Measurements from ENCODE around the gene TMEM165.

The TMEM165 gene

GRCh38 chr4:55380576-55380975, 15.2 kb upstream of the TMEM165 start:
- TF ChIP-seq, protein P1, sequence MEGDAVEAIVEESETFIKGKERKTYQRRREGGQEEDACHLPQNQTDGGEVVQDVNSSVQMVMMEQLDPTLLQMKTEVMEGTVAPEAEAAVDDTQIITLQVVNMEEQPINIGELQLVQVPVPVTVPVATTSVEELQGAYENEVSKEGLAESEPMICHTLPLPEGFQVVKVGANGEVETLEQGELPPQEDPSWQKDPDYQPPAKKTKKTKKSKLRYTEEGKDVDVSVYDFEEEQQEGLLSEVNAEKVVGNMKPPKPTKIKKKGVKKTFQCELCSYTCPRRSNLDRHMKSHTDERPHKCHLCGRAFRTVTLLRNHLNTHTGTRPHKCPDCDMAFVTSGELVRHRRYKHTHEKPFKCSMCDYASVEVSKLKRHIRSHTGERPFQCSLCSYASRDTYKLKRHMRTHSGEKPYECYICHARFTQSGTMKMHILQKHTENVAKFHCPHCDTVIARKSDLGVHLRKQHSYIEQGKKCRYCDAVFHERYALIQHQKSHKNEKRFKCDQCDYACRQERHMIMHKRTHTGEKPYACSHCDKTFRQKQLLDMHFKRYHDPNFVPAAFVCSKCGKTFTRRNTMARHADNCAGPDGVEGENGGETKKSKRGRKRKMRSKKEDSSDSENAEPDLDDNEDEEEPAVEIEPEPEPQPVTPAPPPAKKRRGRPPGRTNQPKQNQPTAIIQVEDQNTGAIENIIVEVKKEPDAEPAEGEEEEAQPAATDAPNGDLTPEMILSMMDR (IDR thresholded peaks at IDR 0.05; ENCODE audit: low read length, missing control alignments): no peak
- DNase-seq (ENCODE audit: low read depth): no peak
- no peak overlapping the region for H3K4me3 ChIP-seq (replicated peaks; ENCODE audit: low read depth, low read length)

DNA sequence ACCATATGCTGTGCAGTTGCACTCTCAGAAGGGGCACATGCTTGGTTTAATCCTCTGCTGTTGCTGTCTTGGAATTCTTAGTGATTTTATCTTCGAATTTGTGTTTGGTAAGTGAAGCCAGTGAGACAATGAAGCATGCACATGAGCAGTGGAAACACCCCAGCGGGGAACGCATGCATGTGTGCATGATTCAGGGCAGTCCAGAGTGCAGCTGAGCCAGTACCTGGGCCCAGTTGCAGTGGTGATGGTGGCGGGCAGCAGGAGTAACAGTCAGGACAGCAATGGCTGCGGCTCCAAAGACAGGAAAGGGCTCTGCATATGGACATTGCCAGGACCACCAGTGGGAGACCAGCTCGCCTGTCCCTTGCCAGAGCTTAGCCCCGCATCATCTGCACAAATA, 14.3 kb upstream of the TMEM165 start:
- DNase-seq (ENCODE audit: low read depth): no peak
- TF ChIP-seq, protein P1 (IDR thresholded peaks at IDR 0.05; ENCODE audit: low read length, missing control alignments): no peak
- H3K4me3 ChIP-seq (replicated peaks; ENCODE audit: low read depth, low read length): no peak overlapping the region

GRCh38 chr4:55382488-55383003, 13.2 kb upstream of the TMEM165 start:
- TF ChIP-seq, protein P1 (IDR thresholded peaks at IDR 0.05; ENCODE audit: low read length, missing control alignments): no peak
- no peak for DNase-seq (ENCODE audit: low read depth)
- no peak overlapping the region for H3K4me3 ChIP-seq (replicated peaks; ENCODE audit: low read depth, low read length)

GRCh38 chr4:55385201-55385649, 10.5 kb upstream of the TMEM165 start:
- peak; percentile 23 for DNase-seq (ENCODE audit: low read depth)
- H3K4me3 ChIP-seq (replicated peaks; ENCODE audit: low read depth, low read length): no peak overlapping the region
- TF ChIP-seq, protein P1 (IDR thresholded peaks at IDR 0.05; ENCODE audit: low read length, missing control alignments): no peak

GRCh38 chr4:55386073-55386472, 9.7 kb upstream of the TMEM165 start:
- TF ChIP-seq, protein P1 (IDR thresholded peaks at IDR 0.05; ENCODE audit: low read length, missing control alignments): no peak
- DNase-seq (ENCODE audit: low read depth): peak; percentile 49
- H3K4me3 ChIP-seq (replicated peaks; ENCODE audit: low read depth, low read length): no peak overlapping the region

- no peak for DNase-seq (ENCODE audit: low read depth)
- TF ChIP-seq, protein P1 (IDR thresholded peaks at IDR 0.05; ENCODE audit: low read length, missing control alignments): no peak
- H3K4me3 ChIP-seq (replicated peaks; ENCODE audit: low read depth, low read length): no peak overlapping the region
Observed at GRCh38 chr4:55386840-55387239, 8.9 kb upstream of the TMEM165 start.

All from fibroblast of pulmonary artery (primary cell).